K562 (cell line): ENCODE data around the gene TYW5. TPM values are rescaled to one million over a fixed set of nuclear protein-coding genes. Genes with fewer than 3 reads are reported as not detected.

Experiments
- ATAC-seq: fragments of 200-7000 bp; cut with Tn5 transposase; 3 replicates; pipeline ENCODE4 v1.9.1; 2020; ENCODE audit warnings: moderate library complexity
- BruUV-seq: library from RNA; stranded (reverse); fragments of 400-500 nt; replicated peaks from 2 replicates; lab custom pipeline; 2021; lab: Mats Ljungman, UMichigan
- CTCF ChIA-PET: fragments of 300-600 bp; formaldehyde crosslinking; extraction: SDS; loops from one replicate; lab custom pipeline; 2021; ENCODE audit warnings: low intra/inter-chr PET ratio; lab: Yijun Ruan, JAX
- POLR2A ChIA-PET: fragments of 300-600, 350-650 bp; sonication (Branson Sonifier 250); formaldehyde crosslinking; extraction: SDS; loops from one replicate; lab custom pipeline; 2021; ENCODE audit warnings: antibody characterized with exemption, inconsistent platforms; lab: Yijun Ruan, JAX
- DNase-seq, 4 experiments: peaks; one replicate each; pipeline versions ENCODE4 v3.0.0 to v3.0.0-alpha.2; 2011 to 2018; ENCODE audit warnings: low spot score in 3 of 4, mixed read lengths in 3 of 4; ENCODE audit errors: extremely low read depth in 1 of 4
- FAIRE-seq: peaks from 2 replicates; lab custom pipeline; 2011; peaks lifted over from hg19 to GRCh38; lab: Jason Lieb, UNC
- H2AFZ ChIP-seq: 2 replicates; pipeline ENCODE4 v1.6.0; 2011; ENCODE audit warnings: low read depth, low read length, control low read depth, inconsistent platforms
- H3K27ac ChIP-seq: fragments of 200-600 bp; 3 replicates; pipeline ENCODE4 v1.8.0; 2011; ENCODE audit warnings: low read depth, mild to moderate bottlenecking, control low read depth, inconsistent platforms, low read length, moderate library complexity, mixed read lengths; ENCODE audit errors: extremely low read depth
- H3K27me3 ChIP-seq, 2 experiments: fragments of 300-600 bp in 1 of 2; 2 replicates in 1 of 2; 3 replicates in 1 of 2; pipeline versions ENCODE4 v1.6.0 to v1.8.0; 2011; ENCODE audit warnings: inconsistent platforms in 2 of 2, low read length in 2 of 2, mild to moderate bottlenecking in 1 of 2, mixed read lengths in 1 of 2, moderate library complexity in 1 of 2; ENCODE audit not compliant: control insufficient read depth in 2 of 2, insufficient read depth in 2 of 2
- H3K36me3 ChIP-seq: fragments of 300-600 bp; 3 replicates; pipeline ENCODE4 v1.8.0; 2011; ENCODE audit warnings: mild to moderate bottlenecking, low read length, inconsistent platforms; ENCODE audit not compliant: control insufficient read depth, insufficient read depth
- H3K4me1 ChIP-seq, 2 experiments: fragments of 200-600 bp in 1 of 2; replicated peaks in 1 of 2; 2 replicates in 1 of 2; 3 replicates in 1 of 2; pipeline versions ENCODE4 v1.5.1 to v1.8.0; 2011; ENCODE audit warnings: inconsistent platforms in 2 of 2, low read length in 2 of 2, mild to moderate bottlenecking in 1 of 2, mixed read lengths in 1 of 2, moderate library complexity in 1 of 2; ENCODE audit not compliant: control insufficient read depth in 2 of 2, insufficient read depth in 2 of 2
- H3K4me2 ChIP-seq: 2 replicates; pipeline ENCODE4 v1.6.1; 2011; ENCODE audit warnings: low read length, control low read depth, inconsistent platforms, mixed read lengths; ENCODE audit not compliant: insufficient read depth
- H3K4me3 ChIP-seq: fragments of 200-600 bp; sonication (generic), shearing (Covaris generic); 2 replicates; pipeline ENCODE4 v1.5.1; 2016; ENCODE audit warnings: control low read depth, inconsistent platforms
- H3K79me2 ChIP-seq: fragments of 200-600 bp; 3 replicates; pipeline ENCODE4 v1.8.0; 2011; ENCODE audit warnings: low read length, inconsistent platforms; ENCODE audit not compliant: control insufficient read depth, insufficient read depth
- H3K9ac ChIP-seq, 2 experiments: 2 replicates each; pipeline versions ENCODE4 v1.6.0 to v1.6.1; 2011; ENCODE audit warnings: low read depth in 2 of 2, low read length in 2 of 2, control low read depth in 1 of 2, inconsistent platforms in 1 of 2, mild to moderate bottlenecking in 1 of 2, mixed read lengths in 1 of 2; ENCODE audit not compliant: insufficient read depth in 1 of 2
- H3K9me1 ChIP-seq: one replicate; pipeline ENCODE4 v1.6.0; 2011; ENCODE audit warnings: inconsistent platforms, mild to moderate bottlenecking, low read length, moderate library complexity; ENCODE audit not compliant: control insufficient read depth, insufficient read depth
- H3K9me3 ChIP-seq: replicated peaks from 2 replicates; pipeline ENCODE4 v1.5.1; 2011; ENCODE audit warnings: low read depth, low read length, inconsistent platforms; ENCODE audit not compliant: control insufficient read depth, insufficient read depth
- H4K20me1 ChIP-seq: replicated peaks from 2 replicates; pipeline ENCODE4 v1.6.1; 2011; ENCODE audit warnings: low read length, inconsistent platforms, mixed read lengths; ENCODE audit not compliant: control insufficient read depth, insufficient read depth
- KHSRP ChIP-seq: fragments of 450-650 bp; IDR thresholded peaks from 2 replicates; pipeline ENCODE4 v1.6.1; 2017
- MAZ ChIP-seq, 2 experiments: fragments of 450-650 bp in 1 of 2; sonication (generic) in 1 of 2; formaldehyde crosslinking; IDR thresholded peaks in 1 of 2; conservative IDR thresholded peaks in 1 of 2; 2 replicates each; pipeline versions ENCODE4 v1.4.0 to v1.5.0; 2020; ENCODE audit warnings: mild to moderate bottlenecking in 1 of 2, missing genetic modification reagents in 1 of 2
- MTA2 ChIP-seq: fragments of 450-650 bp; IDR thresholded peaks from 2 replicates; pipeline ENCODE4 v1.6.1; 2016; ENCODE audit warnings: low read depth
- NR2F6 ChIP-seq: fragments of 450-650 bp; formaldehyde crosslinking; IDR thresholded peaks from 2 replicates; pipeline ENCODE4 v1.4.0; 2020; ENCODE audit warnings: mild to moderate bottlenecking
- WGBS: fragments of 100-300 bp; shearing (Covaris generic); methylation state at CpG from one replicate; pipeline ENCODE4 v1.1.6; 2016; ENCODE audit warnings: low coverage, mixed read lengths; ENCODE audit not compliant: insufficient coverage; ENCODE audit errors: missing lambda C conversion rate; 5-methylcytosine and 5-hydroxymethylcytosine counted together
- in situ Hi-C: fragments of 300-500 bp; cut with MboI; formaldehyde crosslinking; loops from 4 replicates; pipeline ENCODE4 v1.15.0; 2018; ENCODE audit warnings: inconsistent platforms, mixed read lengths
- intact Hi-C: fragments of 100-400 bp; cut with micrococcal nuclease; formaldehyde crosslinking; loops from 2 replicates; pipeline ENCODE4 v1.14.2; 2022
- polyA plus RNA-seq, 8 experiments: library from polyadenylated mRNA; depleted of rRNA in 4 of 8; stranded (reverse) in 5 of 8; unstranded in 3 of 8; fragments of >200 nt; fragmentation: Nextera tagmentation in 2 of 8; fragmentation: Illumina TruSeq in 1 of 8; extraction: Ambion mirVana in 2 of 8; extraction: Trizol in 1 of 8; gene quantifications; 2 replicates each; pipeline versions ENCODE4 v1.2.1 to v1.2.3, GENCODE V29; 2011 to 2014; ENCODE audit warnings: inconsistent platforms in 1 of 8, missing spikeins in 1 of 8
- total RNA-seq, 7 experiments: library from RNA; depleted of rRNA in 6 of 7; stranded (reverse); fragments of >200 nt in 6 of 7; fragmentation: Illumina TruSeq in 2 of 7; extraction: Trizol in 2 of 7; gene quantifications; 2 replicates each; pipeline versions ENCODE4 v1.2.1 to v1.2.3, GENCODE V29; 2011 to 2021; ENCODE audit warnings: low replicate concordance in 1 of 7
- TF ChIP-seq, protein P1 (sequence below), 2 experiments: fragments of 450-650 bp; IDR thresholded peaks; 2 replicates each; pipeline ENCODE4 v1.6.1; 2016; ENCODE audit warnings: mild to moderate bottlenecking in 2 of 2, borderline replicate concordance in 1 of 2, low read depth in 1 of 2, moderate library complexity in 1 of 2
- TF ChIP-seq, protein P2 (sequence below): sonication (generic); IDR thresholded peaks from 2 replicates; pipeline ENCODE4 v1.6.1; 2016

Gene TYW5
- total and polyA plus RNA-seq, 9 of the 15 experiments (the other 6 are each of a cell fraction or from before 2014, with no cell fraction given), result 3.6 to 7.7 (median 4.6) TPM

DNA sequence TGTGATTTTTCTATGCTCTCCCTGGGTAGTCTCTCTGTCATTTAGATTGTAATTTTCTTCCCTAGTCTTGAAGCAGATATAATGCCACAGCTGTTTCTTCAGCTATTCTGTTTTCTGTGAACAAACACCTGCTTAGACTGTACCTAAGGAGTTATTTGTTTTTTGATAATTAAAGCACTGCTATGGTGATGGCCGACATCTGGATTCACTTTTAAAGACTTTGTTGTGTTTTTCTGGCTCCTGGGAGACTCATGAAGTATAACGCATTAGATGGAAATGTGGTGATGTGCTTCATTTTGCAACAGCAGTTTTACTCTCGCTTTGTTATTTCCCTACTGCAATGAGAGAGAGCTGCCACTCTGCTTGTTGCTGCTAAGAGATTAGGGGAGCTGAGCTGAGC lies 59.9 kb downstream of the TYW5 start:
- H3K27me3 ChIP-seq, result no peaks in the 10 kb centered on the region
- no peak overlapping the region for H3K27ac ChIP-seq
- no peaks in the 10 kb centered on the region for H3K9me3 ChIP-seq
- DNase-seq, result no peak
- in situ Hi-C loops, result no loop called here
- no peak overlapping the region for H3K4me3 ChIP-seq
- no peak overlapping the region for H3K9ac ChIP-seq
- no TSS peak for BruUV-seq
- H3K4me1 ChIP-seq, result no peaks in the 10 kb centered on the region
- no peak overlapping the region for H2AFZ ChIP-seq
- ATAC-seq, result no peak
- CTCF ChIA-PET, result no interaction called here
- no peaks in the 10 kb centered on the region for H3K79me2 ChIP-seq
- intact Hi-C loops, result no loop called here
- no peak overlapping the region for H3K4me2 ChIP-seq
- H3K9me1 ChIP-seq, result no peaks in the 10 kb centered on the region
- no peaks in the 10 kb centered on the region for H3K36me3 ChIP-seq
- no peaks in the 10 kb centered on the region for H4K20me1 ChIP-seq
- WGBS, result 11% methylated on average over 3 of the region's 3 CpGs
- POLR2A ChIA-PET, result no interaction called here
- FAIRE-seq, result no peak
- TF ChIP-seq KHSRP, result no peak
- TF ChIP-seq, protein P1, sequence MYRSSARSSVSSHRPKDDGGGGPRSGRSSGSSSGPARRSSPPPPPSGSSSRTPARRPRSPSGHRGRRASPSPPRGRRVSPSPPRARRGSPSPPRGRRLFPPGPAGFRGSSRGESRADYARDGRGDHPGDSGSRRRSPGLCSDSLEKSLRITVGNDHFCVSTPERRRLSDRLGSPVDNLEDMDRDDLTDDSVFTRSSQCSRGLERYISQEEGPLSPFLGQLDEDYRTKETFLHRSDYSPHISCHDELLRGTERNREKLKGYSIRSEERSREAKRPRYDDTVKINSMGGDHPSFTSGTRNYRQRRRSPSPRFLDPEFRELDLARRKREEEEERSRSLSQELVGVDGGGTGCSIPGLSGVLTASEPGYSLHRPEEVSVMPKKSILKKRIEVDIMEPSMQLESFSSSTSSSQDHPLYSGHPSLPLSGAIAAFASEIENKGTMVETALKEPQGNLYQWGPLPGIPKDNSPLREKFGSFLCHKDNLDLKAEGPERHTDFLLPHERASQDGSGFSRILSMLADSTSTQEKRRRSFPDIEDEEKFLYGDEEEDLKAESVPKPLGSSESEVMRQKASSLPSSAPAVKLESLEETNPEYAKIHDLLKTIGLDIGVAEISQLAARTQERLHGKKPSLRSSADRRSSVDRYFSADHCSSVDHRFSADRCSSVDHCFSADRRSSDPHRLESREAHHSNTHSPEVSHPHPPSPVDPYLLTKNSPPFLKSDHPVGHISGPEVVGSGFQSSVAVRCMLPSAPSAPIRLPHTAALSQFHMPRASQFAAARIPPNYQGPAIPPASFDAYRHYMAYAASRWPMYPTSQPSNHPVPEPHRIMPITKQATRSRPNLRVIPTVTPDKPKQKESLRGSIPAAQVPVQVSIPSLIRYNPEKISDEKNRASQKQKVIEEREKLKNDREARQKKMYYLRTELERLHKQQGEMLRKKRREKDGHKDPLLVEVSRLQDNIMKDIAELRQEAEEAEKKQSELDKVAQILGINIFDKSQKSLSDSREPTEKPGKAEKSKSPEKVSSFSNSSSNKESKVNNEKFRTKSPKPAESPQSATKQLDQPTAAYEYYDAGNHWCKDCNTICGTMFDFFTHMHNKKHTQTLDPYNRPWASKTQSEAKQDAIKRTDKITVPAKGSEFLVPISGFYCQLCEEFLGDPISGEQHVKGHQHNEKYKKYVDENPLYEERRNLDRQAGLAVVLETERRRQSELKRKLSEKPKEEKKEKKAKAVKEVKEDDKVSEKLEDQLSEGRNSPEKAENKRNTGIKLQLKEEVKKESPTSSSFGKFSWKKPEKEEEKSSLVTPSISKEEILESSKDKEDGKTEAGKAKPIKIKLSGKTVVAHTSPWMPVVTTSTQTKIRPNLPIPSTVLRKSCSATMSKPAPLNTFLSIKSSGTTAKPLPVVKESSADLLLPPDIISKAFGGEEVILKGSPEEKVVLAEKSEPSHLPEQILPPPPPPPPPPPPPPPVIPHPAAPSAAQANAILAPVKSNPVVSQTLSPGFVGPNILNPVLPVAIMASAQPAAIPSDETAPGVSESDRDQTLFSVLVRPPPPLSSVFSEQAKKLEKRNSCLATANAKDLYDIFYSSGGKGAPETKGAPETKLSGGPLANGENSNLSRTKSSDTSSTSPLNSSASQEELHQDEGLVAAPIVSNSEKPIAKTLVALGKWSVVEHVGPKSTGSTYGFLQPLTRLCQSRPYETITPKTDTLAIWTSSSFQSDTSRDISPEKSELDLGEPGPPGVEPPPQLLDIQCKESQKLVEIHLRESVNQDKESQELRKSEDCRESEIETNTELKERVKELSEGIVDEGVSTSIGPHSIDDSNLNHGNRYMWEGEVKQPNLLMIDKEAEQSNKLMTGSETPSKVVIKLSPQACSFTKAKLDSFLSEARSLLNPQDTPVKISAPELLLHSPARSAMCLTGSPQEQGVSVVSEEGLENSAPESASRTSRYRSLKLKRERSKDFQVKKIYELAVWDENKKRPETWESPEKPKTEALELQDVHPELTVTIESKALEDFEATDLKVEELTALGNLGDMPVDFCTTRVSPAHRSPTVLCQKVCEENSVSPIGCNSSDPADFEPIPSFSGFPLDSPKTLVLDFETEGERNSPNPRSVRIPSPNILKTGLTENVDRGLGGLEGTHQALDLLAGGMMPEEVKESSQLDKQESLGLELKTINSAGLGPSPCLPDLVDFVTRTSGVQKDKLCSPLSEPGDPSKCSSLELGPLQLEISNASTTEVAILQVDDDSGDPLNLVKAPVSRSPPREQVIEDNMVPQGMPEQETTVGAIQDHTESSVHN (IDR thresholded peaks at IDR 0.05; ENCODE audit: borderline replicate concordance in 1 of 2, low read depth in 1 of 2), result no peak
- TF ChIP-seq NR2F6 (CRISPR knock-in tag), result no peak
- TF ChIP-seq, protein P2, sequence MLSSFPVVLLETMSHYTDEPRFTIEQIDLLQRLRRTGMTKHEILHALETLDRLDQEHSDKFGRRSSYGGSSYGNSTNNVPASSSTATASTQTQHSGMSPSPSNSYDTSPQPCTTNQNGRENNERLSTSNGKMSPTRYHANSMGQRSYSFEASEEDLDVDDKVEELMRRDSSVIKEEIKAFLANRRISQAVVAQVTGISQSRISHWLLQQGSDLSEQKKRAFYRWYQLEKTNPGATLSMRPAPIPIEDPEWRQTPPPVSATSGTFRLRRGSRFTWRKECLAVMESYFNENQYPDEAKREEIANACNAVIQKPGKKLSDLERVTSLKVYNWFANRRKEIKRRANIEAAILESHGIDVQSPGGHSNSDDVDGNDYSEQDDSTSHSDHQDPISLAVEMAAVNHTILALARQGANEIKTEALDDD, result no peak
- no peak for TF ChIP-seq MTA2
- TF ChIP-seq MAZ (CRISPR knock-in tag; conservative IDR thresholded peaks at IDR 0.05 in 1 of 2, IDR thresholded peaks at IDR 0.05 in 1 of 2), result no peak
- TF ChIP-seq, all 486 proteins: peak for 0
